Muscle of leg (tissue), 11 donors: ENCODE data around the gene PES1. TPM values are rescaled to one million over a fixed set of nuclear protein-coding genes. Genes with fewer than 3 reads are reported as not detected.
"Not testable (repeated sequence)": the region's sequence is repeated elsewhere in the genome, so short reads cannot be mapped to it uniquely, and the experiment has no call there.

Experiments used
- DNase-seq: peaks from one replicate; pipeline ENCODE4 v3.0.0; 2013
- H3K27ac ChIP-seq: one replicate; pipeline ENCODE4 v1.5.1; 2013; ENCODE audit warnings: mild to moderate bottlenecking, low read length, control low read depth
- H3K27me3 ChIP-seq: one replicate; pipeline ENCODE4 v1.6.1; 2013; ENCODE audit warnings: low read length; ENCODE audit not compliant: control insufficient read depth, insufficient read depth
- H3K36me3 ChIP-seq: one replicate; pipeline ENCODE4 v1.6.1; 2013; ENCODE audit warnings: low read length; ENCODE audit not compliant: control insufficient read depth, insufficient read depth
- H3K4me1 ChIP-seq: one replicate; pipeline ENCODE4 v1.6.1; 2013; ENCODE audit warnings: low read length; ENCODE audit not compliant: control insufficient read depth, insufficient read depth
- H3K4me3 ChIP-seq: one replicate; pipeline ENCODE4 v1.5.1; 2013; ENCODE audit warnings: low read length, control low read depth
- H3K9me3 ChIP-seq: replicated peaks from 2 replicates; pipeline ENCODE4 v1.6.1; 2013; ENCODE audit warnings: low read depth, low read length; ENCODE audit not compliant: control insufficient read depth
- WGBS: methylation state at CpG from one replicate; pipeline ENCODE4 v1.1.5; 2013; ENCODE audit warnings: missing lambda C conversion rate; ENCODE audit not compliant: insufficient coverage; 5-methylcytosine and 5-hydroxymethylcytosine counted together
- polyA plus RNA-seq, 8 donors: library from polyadenylated mRNA; unstranded; fragments of 120-200 nt; gene quantifications; one replicate each; pipeline versions ENCODE4 v1.2.1 to v1.2.3, GENCODE V29; 2013; ENCODE audit warnings: inconsistent platforms in 1 of 8, low replicate concordance in 1 of 8; ENCODE audit not compliant: insufficient read length in 8 of 8, insufficient read depth in 1 of 8
- total RNA-seq: library from RNA; stranded (reverse); fragments of 120-200 nt; gene quantifications from one replicate; pipeline ENCODE4 v1.2.4, GENCODE V29; 2013

Gene PES1
- total and polyA plus RNA-seq, 9 donors: 44.8 to 63.2 (median 51.5) TPM

- H3K4me1 ChIP-seq, H3K27ac ChIP-seq, H3K4me3 ChIP-seq, DNase-seq, H3K36me3 ChIP-seq, H3K9me3 ChIP-seq: not testable (repeated sequence)
- no CpG with 5 or more reads among the region's 3 CpGs for WGBS
- H3K27me3 ChIP-seq: peaks cover 25% of the 10 kb centered on the region
Measured at GRCh38 chr22:30541511-30541910, 50.2 kb downstream of the PES1 start.

DNA sequence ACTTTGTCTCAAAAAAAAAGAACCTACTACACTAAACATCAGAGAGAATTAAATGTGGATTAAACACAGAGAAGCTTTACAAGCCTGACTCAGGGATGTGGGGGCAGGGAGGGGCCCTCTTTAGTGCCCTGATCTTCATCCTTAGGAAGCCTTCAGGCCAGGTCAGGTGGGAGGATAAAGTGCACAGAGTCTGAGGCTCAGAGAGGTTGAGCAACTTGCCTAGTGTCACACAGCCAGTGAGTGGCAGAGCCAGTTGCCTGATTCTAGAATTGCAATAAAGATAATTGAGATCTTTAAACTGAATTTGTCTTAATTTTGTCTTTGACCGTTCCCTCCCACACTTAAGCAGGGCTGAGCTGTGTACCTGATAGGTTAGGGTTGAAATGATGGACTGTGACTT, 52.3 kb downstream of the PES1 start:
- no peak overlapping the region for H3K27ac ChIP-seq
- H3K27me3 ChIP-seq: peaks cover 25% of the 10 kb centered on the region
- H3K9me3 ChIP-seq: no peaks in the 10 kb centered on the region
- peaks cover 8% of the 10 kb centered on the region for H3K4me1 ChIP-seq
- no CpG with 5 or more reads among the region's 1 CpG for WGBS
- H3K36me3 ChIP-seq: no peaks in the 10 kb centered on the region
- no peak for DNase-seq
- no peak overlapping the region for H3K4me3 ChIP-seq

- WGBS: 77% methylated on average over 3 of the region's 6 CpGs
Measured at GRCh38 chr22:30538280-30538679, 53.4 kb downstream of the PES1 start.

DNA sequence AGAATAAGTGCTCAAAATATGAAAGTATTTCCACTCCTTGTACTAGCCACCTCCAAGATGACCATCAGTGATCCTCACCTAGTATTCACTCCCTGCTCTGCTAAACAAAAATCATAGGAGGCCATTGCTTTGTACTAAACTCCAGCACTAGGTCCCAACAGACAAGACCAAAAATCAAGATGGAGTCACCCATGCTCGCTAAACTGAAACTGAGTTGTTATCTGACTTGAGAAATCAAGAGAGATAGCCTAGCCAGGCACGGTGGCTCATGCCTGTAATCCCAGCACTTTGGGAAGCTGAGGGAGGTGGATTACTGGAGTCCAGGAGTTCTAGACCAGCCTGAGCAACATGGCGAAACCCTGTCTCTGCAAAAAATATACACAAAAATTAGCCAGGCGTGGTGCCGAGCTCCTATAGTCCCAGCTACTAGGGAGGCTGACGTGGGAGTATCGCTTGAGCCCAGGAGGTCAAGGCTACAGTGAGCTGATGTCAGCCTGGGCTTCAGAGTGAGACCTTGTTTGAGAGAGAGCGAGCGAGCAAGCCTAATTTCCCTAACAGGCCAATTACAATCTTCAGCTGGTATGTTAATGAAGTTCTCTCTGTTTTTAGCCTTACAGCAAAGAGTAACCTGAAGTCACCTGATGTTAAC, 54.5 kb downstream of the PES1 start:
- WGBS: 50% methylated on average over 1 of the region's 9 CpGs

More at GRCh38 chr22:30538280-30538679, 53.4 kb downstream of the PES1 start:
- Histone ChIP-seq H3K27ac (no peak overlapping the region), H3K9me3 (no peaks in the 10 kb centered on the region), H3K27me3 (peaks cover 20% of the 10 kb centered on the region), H3K4me1 (peaks cover 8% of the 10 kb centered on the region), H3K36me3 (no peaks in the 10 kb centered on the region), H3K4me3 (no peak overlapping the region)
- no peak for DNase-seq

GRCh38 chr22:30535182-30535581, 56.5 kb downstream of the PES1 start:
- Histone ChIP-seq H3K4me3 (no peak overlapping the region), H3K36me3 (no peaks in the 10 kb centered on the region), H3K9me3 (no peaks in the 10 kb centered on the region), H3K27me3 (no peaks in the 10 kb centered on the region), H3K4me1 (no peaks in the 10 kb centered on the region), H3K27ac (no peak overlapping the region)
- WGBS: 70% methylated on average over 4 of the region's 4 CpGs
- no peak for DNase-seq

More for the DNA sequence above, 54.5 kb downstream of the PES1 start:
- H3K27me3 ChIP-seq: peaks cover 10% of the 10 kb centered on the region
- no peak overlapping the region for H3K4me3 ChIP-seq
- no peak for DNase-seq
- H3K27ac ChIP-seq: no peak overlapping the region
- H3K4me1 ChIP-seq: peaks cover 4% of the 10 kb centered on the region
- H3K36me3 ChIP-seq: no peaks in the 10 kb centered on the region
- no peaks in the 10 kb centered on the region for H3K9me3 ChIP-seq

- H3K27ac ChIP-seq: no peak overlapping the region
- H3K9me3 ChIP-seq: no peaks in the 10 kb centered on the region
- H3K4me1 ChIP-seq: no peaks in the 10 kb centered on the region
- DNase-seq: no peak
- no peaks in the 10 kb centered on the region for H3K36me3 ChIP-seq
- 90% methylated on average over 6 of the region's 17 CpGs for WGBS
- H3K27me3 ChIP-seq: no peaks in the 10 kb centered on the region
- no peak overlapping the region for H3K4me3 ChIP-seq
Measured at GRCh38 chr22:30531651-30532608, 59.8 kb downstream of the PES1 start.

- Histone ChIP-seq H3K4me1 (no peaks in the 10 kb centered on the region), H3K4me3 (no peak overlapping the region), H3K27me3 (no peaks in the 10 kb centered on the region), H3K36me3 (no peaks in the 10 kb centered on the region), H3K9me3 (no peaks in the 10 kb centered on the region), H3K27ac (no peak overlapping the region)
- no peak for DNase-seq
- WGBS: no CpG with 5 or more reads among the region's 4 CpGs
Measured at GRCh38 chr22:30526656-30527055, 65.1 kb downstream of the PES1 start.

Other genes starting within 250 kb of the PES1 start
- 23.8 TPM for gene SF3A1, start 235.0 kb downstream of the PES1 start, total RNA-seq
- 100 to 1,000 TPM in 1 of 8 donors, 10 to 100 TPM in 7; 57.6 to 110 (median 81.2) TPM for gene SF3A1, start 235.0 kb downstream of the PES1 start, polyA plus RNA-seq
- 0.89 TPM for gene CCDC157, start 234.9 kb downstream of the PES1 start, total RNA-seq
- 1 to 10 TPM in 7 of 8 donors, under 1 TPM in 1; 0.89 to 2.0 (median 1.3) TPM for gene CCDC157, start 234.9 kb downstream of the PES1 start, polyA plus RNA-seq
- gene RNF215, start 204.5 kb downstream of the PES1 start, total RNA-seq: 11.9 TPM
- gene RNF215, start 204.5 kb downstream of the PES1 start, polyA plus RNA-seq: 10 to 100 TPM; 11.2 to 15.4 (median 14.1) TPM
- gene SEC14L2, start 194.9 kb downstream of the PES1 start, total RNA-seq: 2.5 TPM
- 1 to 10 TPM; 1.5 to 3.8 (median 2.1) TPM for gene SEC14L2, start 194.9 kb downstream of the PES1 start, polyA plus RNA-seq
- gene MTFP1, start 166.1 kb downstream of the PES1 start, total RNA-seq: 8.2 TPM
- gene MTFP1, start 166.1 kb downstream of the PES1 start, polyA plus RNA-seq: 10 to 100 TPM in 1 of 8 donors, 1 to 10 TPM in 7; 7.1 to 10.4 (median 8.2) TPM
- not detected for gene SEC14L3, start 119.9 kb downstream of the PES1 start, total RNA-seq
- gene SEC14L3, start 119.9 kb downstream of the PES1 start, polyA plus RNA-seq: under 1 TPM in 2 of 8 donors, not detected in 6; 0.05 to 0.06 TPM
- gene SEC14L4, start 86.2 kb downstream of the PES1 start, total RNA-seq: not detected
- under 1 TPM in 6 of 8 donors, not detected in 2; 0.04 to 0.23 (median 0.20) TPM for gene SEC14L4, start 86.2 kb downstream of the PES1 start, polyA plus RNA-seq
- gene SEC14L6, start 45.2 kb downstream of the PES1 start, total RNA-seq: 0.35 TPM
- under 1 TPM; 0.13 to 0.62 (median 0.21) TPM for gene SEC14L6, start 45.2 kb downstream of the PES1 start, polyA plus RNA-seq
- 3.0 TPM for gene GAL3ST1, start 17.2 kb downstream of the PES1 start, total RNA-seq
- gene GAL3ST1, start 17.2 kb downstream of the PES1 start, polyA plus RNA-seq: 10 to 100 TPM in 1 of 8 donors, 1 to 10 TPM in 7; 4.1 to 10.0 (median 5.2) TPM
- 7.4 TPM for gene TCN2, start 15.3 kb upstream of the PES1 start, total RNA-seq
- gene TCN2, start 15.3 kb upstream of the PES1 start, polyA plus RNA-seq: 10 to 100 TPM in 4 of 8 donors, 1 to 10 TPM in 4; 6.0 to 13.2 (median 10.7) TPM
- 3.9 TPM for gene SLC35E4, start 43.9 kb upstream of the PES1 start, total RNA-seq
- gene SLC35E4, start 43.9 kb upstream of the PES1 start, polyA plus RNA-seq: 1 to 10 TPM; 1.8 to 3.4 (median 2.4) TPM
- 2.4 TPM for gene DUSP18, start 76.0 kb upstream of the PES1 start, total RNA-seq
- 1 to 10 TPM; 2.1 to 4.7 (median 3.3) TPM for gene DUSP18, start 76.0 kb upstream of the PES1 start, polyA plus RNA-seq
- gene OSBP2, start 103.0 kb upstream of the PES1 start, total RNA-seq: 3.0 TPM
- 1 to 10 TPM; 2.7 to 7.5 (median 4.6) TPM for gene OSBP2, start 103.0 kb upstream of the PES1 start, polyA plus RNA-seq